GM12878 (cell line): ENCODE measurements around the gene DOCK7. TPM values are rescaled to one million over a fixed set of nuclear protein-coding genes. Genes with fewer than 3 reads are reported as not detected.

Experiments
- BCL11A ChIP-seq: IDR thresholded peaks from 2 replicates; pipeline ENCODE4 v1.6.1; 2011; ENCODE audit warnings: low read depth, low read length
- BMI1 ChIP-seq: fragments of 450-650 bp; IDR thresholded peaks from 2 replicates; pipeline ENCODE4 v1.6.1; 2016; ENCODE audit warnings: mild to moderate bottlenecking, moderate library complexity, borderline replicate concordance
- BRCA1 ChIP-seq: IDR thresholded peaks from 2 replicates; pipeline ENCODE4 v1.6.1; 2011; ENCODE audit warnings: low read depth, low read length, improper control_type of control experiment
- CREM ChIP-seq: IDR thresholded peaks from 2 replicates; pipeline ENCODE4 v1.6.1; 2014; ENCODE audit warnings: antibody characterized with exemption, low read depth
- EGR1 ChIP-seq, 2 experiments: IDR thresholded peaks; 1 replicate in 1 of 2; 2 replicates in 1 of 2; pipeline ENCODE4 v1.6.1; 2011 to 2012; ENCODE audit warnings: low read depth in 2 of 2, low read length in 2 of 2, borderline replicate concordance in 1 of 2, mild to moderate bottlenecking in 1 of 2, moderate library complexity in 1 of 2
- HDAC2 ChIP-seq: fragments of 200-600 bp; sonication (generic); IDR thresholded peaks from 2 replicates; pipeline ENCODE4 v1.6.1; 2017
- IKZF1 ChIP-seq: fragments of 450-650 bp; conservative IDR thresholded peaks from 2 replicates; pipeline ENCODE4 v1.6.1; 2017; ENCODE audit warnings: antibody characterized with exemption, mild to moderate bottlenecking
- IKZF2 ChIP-seq, 2 experiments: fragments of 450-650 bp; IDR thresholded peaks; 2 replicates each; pipeline ENCODE4 v1.6.1; 2017; ENCODE audit warnings: mild to moderate bottlenecking in 2 of 2, moderate library complexity in 2 of 2
- KDM1A ChIP-seq: fragments of 200-600 bp; sonication (generic); IDR thresholded peaks from 2 replicates; pipeline ENCODE4 v1.6.1; 2016; ENCODE audit warnings: borderline replicate concordance
- MEF2B ChIP-seq: fragments of 450-650 bp; IDR thresholded peaks from 2 replicates; pipeline ENCODE4 v1.6.1; 2018; ENCODE audit warnings: mild to moderate bottlenecking, moderate library complexity; ENCODE audit not compliant: partially characterized antibody, poor library complexity, severe bottlenecking
- MTA2 ChIP-seq: fragments of 450-650 bp; IDR thresholded peaks from 2 replicates; pipeline ENCODE4 v1.6.1; 2016; ENCODE audit warnings: low read depth, mild to moderate bottlenecking, moderate library complexity
- MYB ChIP-seq: fragments of 150-350 bp; IDR thresholded peaks from 2 replicates; pipeline ENCODE4 v1.6.1; 2014; ENCODE audit warnings: mild to moderate bottlenecking, low read depth, low read length, borderline replicate concordance
- NR2F1 ChIP-seq: fragments of 450-650 bp; conservative IDR thresholded peaks from 2 replicates; pipeline ENCODE4 v1.6.1; 2017; ENCODE audit warnings: mild to moderate bottlenecking
- POLR2AphosphoS5 ChIP-seq: IDR thresholded peaks from 2 replicates; pipeline ENCODE4 v1.6.1; 2011; ENCODE audit warnings: mild to moderate bottlenecking, low read length, inconsistent platforms
- POU2F2 ChIP-seq: IDR thresholded peaks from 3 replicates; pipeline ENCODE4 v1.6.1; 2011; ENCODE audit warnings: low read depth, mild to moderate bottlenecking, low read length, borderline replicate concordance
- RUNX3 ChIP-seq: IDR thresholded peaks from 2 replicates; pipeline ENCODE4 v1.6.1; 2012; ENCODE audit warnings: low read length, inconsistent platforms
- TAF1 ChIP-seq: IDR thresholded peaks from 2 replicates; pipeline ENCODE4 v1.6.1; 2011; ENCODE audit warnings: mild to moderate bottlenecking, low read depth, low read length, borderline replicate concordance
- TARDBP ChIP-seq: IDR thresholded peaks from 2 replicates; pipeline ENCODE4 v1.6.1; 2016; ENCODE audit warnings: borderline replicate concordance
- TCF12 ChIP-seq: IDR thresholded peaks from 2 replicates; pipeline ENCODE4 v1.6.1; 2011; ENCODE audit warnings: low read depth, mild to moderate bottlenecking, low read length
- ZBED1 ChIP-seq: IDR thresholded peaks from 2 replicates; pipeline ENCODE4 v1.6.1; 2016; ENCODE audit warnings: borderline replicate concordance
- ZZZ3 ChIP-seq: IDR thresholded peaks from 2 replicates; pipeline ENCODE4 v1.6.1; 2011; ENCODE audit warnings: low read depth; ENCODE audit not compliant: control insufficient read depth, insufficient read length
- polyA plus RNA-seq, 11 experiments: library from polyadenylated mRNA; depleted of rRNA in 4 of 11; unstranded in 6 of 11; stranded (reverse) in 5 of 11; fragments of >200 nt; fragmentation: Nextera tagmentation in 4 of 11; fragmentation: Illumina TruSeq in 1 of 11; extraction: Ambion mirVana in 4 of 11; extraction: Trizol in 1 of 11; gene quantifications; 1 replicate in 1 of 11; 2 replicates in 10 of 11; pipeline versions ENCODE4 v1.2.1 to v1.2.3, GENCODE V29; 2011 to 2016; ENCODE audit warnings: inconsistent platforms in 2 of 11, missing spikeins in 2 of 11, low read depth in 1 of 11
- total RNA-seq, 4 experiments: library from RNA; depleted of rRNA in 3 of 4; stranded (reverse); fragments of >200 nt in 3 of 4; fragmentation: Illumina TruSeq in 1 of 4; extraction: Trizol in 1 of 4; gene quantifications; 2 replicates each; pipeline versions ENCODE4 v1.2.1 to v1.2.3, GENCODE V29; 2013 to 2021
- TF ChIP-seq, protein P1 (sequence below): fragments of 450-650 bp; IDR thresholded peaks from 2 replicates; pipeline ENCODE4 v1.6.1; 2014; ENCODE audit warnings: mild to moderate bottlenecking
- TF ChIP-seq, protein P2 (sequence below): fragments of 450-650 bp; IDR thresholded peaks from 2 replicates; pipeline ENCODE4 v1.6.1; 2017; ENCODE audit warnings: low read depth, mild to moderate bottlenecking, moderate library complexity
- TF ChIP-seq, protein P3 (sequence below): IDR thresholded peaks from 2 replicates; pipeline ENCODE4 v1.6.1; 2012; ENCODE audit warnings: mild to moderate bottlenecking, low read depth, low read length

The DOCK7 gene
- total and polyA plus RNA-seq, 10 of the 15 experiments (the other 5 are each of a cell fraction or from before 2014, with no cell fraction given): 4.8 to 34.6 (median 26.9) TPM

DNA sequence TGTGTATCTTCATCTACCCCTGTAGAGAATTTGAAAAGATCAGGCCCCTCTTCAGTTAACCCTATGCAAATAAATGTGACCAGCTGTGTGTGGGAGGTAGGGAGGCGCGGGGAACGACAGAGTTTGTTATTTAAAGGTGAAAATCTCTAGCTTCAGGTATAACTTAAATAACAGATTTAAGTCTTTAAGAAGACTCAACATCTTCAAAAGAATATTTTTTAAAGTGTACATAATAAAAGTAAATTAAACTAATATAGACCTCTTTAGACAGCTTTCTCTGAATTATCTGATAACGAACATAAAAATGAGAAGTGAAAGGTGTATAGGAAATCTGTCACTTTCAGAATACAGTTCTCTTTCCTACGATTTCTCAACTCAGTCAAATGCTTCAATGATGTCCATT lies 74.9 kb downstream of the DOCK7 start (continued):
- TF ChIP-seq, protein P1, sequence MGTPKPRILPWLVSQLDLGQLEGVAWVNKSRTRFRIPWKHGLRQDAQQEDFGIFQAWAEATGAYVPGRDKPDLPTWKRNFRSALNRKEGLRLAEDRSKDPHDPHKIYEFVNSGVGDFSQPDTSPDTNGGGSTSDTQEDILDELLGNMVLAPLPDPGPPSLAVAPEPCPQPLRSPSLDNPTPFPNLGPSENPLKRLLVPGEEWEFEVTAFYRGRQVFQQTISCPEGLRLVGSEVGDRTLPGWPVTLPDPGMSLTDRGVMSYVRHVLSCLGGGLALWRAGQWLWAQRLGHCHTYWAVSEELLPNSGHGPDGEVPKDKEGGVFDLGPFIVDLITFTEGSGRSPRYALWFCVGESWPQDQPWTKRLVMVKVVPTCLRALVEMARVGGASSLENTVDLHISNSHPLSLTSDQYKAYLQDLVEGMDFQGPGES: no peak
- TF ChIP-seq IKZF2 (IDR thresholded peaks at IDR 0.05): peak; percentile 44 to 46; a peak in 3 of 4 replicates
- peak; percentile 80 for TF ChIP-seq MTA2
- TF ChIP-seq BMI1: peak; percentile 58; the same call in 1 of the 2 replicates
- TF ChIP-seq BRCA1: no peak
- peak; percentile 41; the same call in 1 of the 2 replicates for TF ChIP-seq TAF1
- TF ChIP-seq BCL11A: peak; percentile 1; the same call in 1 of the 2 replicates
- no peak for TF ChIP-seq KDM1A
- no peak for TF ChIP-seq ZBED1
- peak; percentile 80; the same call in 1 of the 2 replicates for TF ChIP-seq TCF12
- TF ChIP-seq MEF2B: peak; percentile 23
- TF ChIP-seq TARDBP: no peak
- TF ChIP-seq CREM: 0 out of 2 replicates have a peak, but pooled peaks have one; percentile 45
- peak; percentile 14; the same call in 1 of the 2 replicates for TF ChIP-seq IKZF1
- TF ChIP-seq HDAC2: no peak
- peak; percentile 97 for TF ChIP-seq POU2F2
- TF ChIP-seq ZZZ3: no peak
- TF ChIP-seq EGR1 (IDR thresholded peaks at IDR 0.05; ENCODE audit: borderline replicate concordance in 1 of 2, low read depth in 2 of 2, low read length in 2 of 2): peak in 1 of 2 experiments; percentile 81; a peak in 2 of 3 replicates
- no peak for TF ChIP-seq POLR2AphosphoS5
- peak; percentile 45; the same call in 1 of the 2 replicates for TF ChIP-seq RUNX3
- TF ChIP-seq, protein P2, sequence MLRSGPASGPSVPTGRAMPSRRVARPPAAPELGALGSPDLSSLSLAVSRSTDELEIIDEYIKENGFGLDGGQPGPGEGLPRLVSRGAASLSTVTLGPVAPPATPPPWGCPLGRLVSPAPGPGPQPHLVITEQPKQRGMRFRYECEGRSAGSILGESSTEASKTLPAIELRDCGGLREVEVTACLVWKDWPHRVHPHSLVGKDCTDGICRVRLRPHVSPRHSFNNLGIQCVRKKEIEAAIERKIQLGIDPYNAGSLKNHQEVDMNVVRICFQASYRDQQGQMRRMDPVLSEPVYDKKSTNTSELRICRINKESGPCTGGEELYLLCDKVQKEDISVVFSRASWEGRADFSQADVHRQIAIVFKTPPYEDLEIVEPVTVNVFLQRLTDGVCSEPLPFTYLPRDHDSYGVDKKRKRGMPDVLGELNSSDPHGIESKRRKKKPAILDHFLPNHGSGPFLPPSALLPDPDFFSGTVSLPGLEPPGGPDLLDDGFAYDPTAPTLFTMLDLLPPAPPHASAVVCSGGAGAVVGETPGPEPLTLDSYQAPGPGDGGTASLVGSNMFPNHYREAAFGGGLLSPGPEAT: peak; percentile 77
- TF ChIP-seq, protein P3, sequence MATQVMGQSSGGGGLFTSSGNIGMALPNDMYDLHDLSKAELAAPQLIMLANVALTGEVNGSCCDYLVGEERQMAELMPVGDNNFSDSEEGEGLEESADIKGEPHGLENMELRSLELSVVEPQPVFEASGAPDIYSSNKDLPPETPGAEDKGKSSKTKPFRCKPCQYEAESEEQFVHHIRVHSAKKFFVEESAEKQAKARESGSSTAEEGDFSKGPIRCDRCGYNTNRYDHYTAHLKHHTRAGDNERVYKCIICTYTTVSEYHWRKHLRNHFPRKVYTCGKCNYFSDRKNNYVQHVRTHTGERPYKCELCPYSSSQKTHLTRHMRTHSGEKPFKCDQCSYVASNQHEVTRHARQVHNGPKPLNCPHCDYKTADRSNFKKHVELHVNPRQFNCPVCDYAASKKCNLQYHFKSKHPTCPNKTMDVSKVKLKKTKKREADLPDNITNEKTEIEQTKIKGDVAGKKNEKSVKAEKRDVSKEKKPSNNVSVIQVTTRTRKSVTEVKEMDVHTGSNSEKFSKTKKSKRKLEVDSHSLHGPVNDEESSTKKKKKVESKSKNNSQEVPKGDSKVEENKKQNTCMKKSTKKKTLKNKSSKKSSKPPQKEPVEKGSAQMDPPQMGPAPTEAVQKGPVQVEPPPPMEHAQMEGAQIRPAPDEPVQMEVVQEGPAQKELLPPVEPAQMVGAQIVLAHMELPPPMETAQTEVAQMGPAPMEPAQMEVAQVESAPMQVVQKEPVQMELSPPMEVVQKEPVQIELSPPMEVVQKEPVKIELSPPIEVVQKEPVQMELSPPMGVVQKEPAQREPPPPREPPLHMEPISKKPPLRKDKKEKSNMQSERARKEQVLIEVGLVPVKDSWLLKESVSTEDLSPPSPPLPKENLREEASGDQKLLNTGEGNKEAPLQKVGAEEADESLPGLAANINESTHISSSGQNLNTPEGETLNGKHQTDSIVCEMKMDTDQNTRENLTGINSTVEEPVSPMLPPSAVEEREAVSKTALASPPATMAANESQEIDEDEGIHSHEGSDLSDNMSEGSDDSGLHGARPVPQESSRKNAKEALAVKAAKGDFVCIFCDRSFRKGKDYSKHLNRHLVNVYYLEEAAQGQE: no peak
- 0 out of 2 replicates have a peak, but pooled peaks have one; percentile 70 for TF ChIP-seq MYB
- no peak for TF ChIP-seq NR2F1
- TF ChIP-seq, all 136 proteins: peak for 22
